Mesenchymal stem cell (in vitro differentiated cells and primary cell): ENCODE measurements around the gene BRINP1.

Experiments
- DNase-seq: peaks from one replicate; pipeline ENCODE4 v3.0.0-alpha.2; 2013
- H2AFZ ChIP-seq: one replicate; pipeline ENCODE4 v1.6.1; 2013; ENCODE audit warnings: low read depth, mild to moderate bottlenecking, control low read depth, inconsistent platforms, low read length, moderate library complexity
- H2AK5ac ChIP-seq: 2 replicates; pipeline ENCODE4 v1.6.1; 2013; ENCODE audit warnings: low read length, moderate library complexity, mild to moderate bottlenecking, inconsistent platforms; ENCODE audit not compliant: severe bottlenecking
- H2BK120ac ChIP-seq: one replicate; pipeline ENCODE4 v1.6.1; 2013; ENCODE audit warnings: low read depth, mild to moderate bottlenecking, inconsistent platforms, low read length, moderate library complexity
- H2BK12ac ChIP-seq, 2 experiments: one replicate each; pipeline ENCODE4 v1.6.1; 2013; ENCODE audit warnings: inconsistent platforms in 2 of 2, low read length in 2 of 2, mild to moderate bottlenecking in 2 of 2, moderate library complexity in 2 of 2, control low read depth in 1 of 2
- H2BK15ac ChIP-seq: one replicate; pipeline ENCODE4 v1.6.1; 2013; ENCODE audit warnings: mild to moderate bottlenecking, low read depth, inconsistent platforms; ENCODE audit not compliant: poor library complexity, severe bottlenecking
- H2BK5ac ChIP-seq: 2 replicates; pipeline ENCODE4 v1.6.1; 2013; ENCODE audit warnings: low read depth, mild to moderate bottlenecking, low read length, control low read depth, inconsistent platforms; ENCODE audit not compliant: poor library complexity, severe bottlenecking
- H3K14ac ChIP-seq, 2 experiments: one replicate each; pipeline ENCODE4 v1.6.1; 2013; ENCODE audit warnings: inconsistent platforms in 2 of 2, low read length in 2 of 2, control low read depth in 1 of 2, mild to moderate bottlenecking in 1 of 2, moderate library complexity in 1 of 2
- H3K18ac ChIP-seq, 2 experiments: one replicate each; pipeline ENCODE4 v1.6.1; 2013; ENCODE audit warnings: inconsistent platforms in 2 of 2, low read length in 2 of 2, control low read depth in 1 of 2, low read depth in 1 of 2, mild to moderate bottlenecking in 1 of 2
- H3K23ac ChIP-seq, 2 experiments: one replicate each; pipeline ENCODE4 v1.6.1; 2013; ENCODE audit warnings: inconsistent platforms in 2 of 2, low read length in 2 of 2, mild to moderate bottlenecking in 2 of 2, moderate library complexity in 2 of 2, control low read depth in 1 of 2
- H3K27ac ChIP-seq: 2 replicates; pipeline ENCODE4 v1.5.1; 2013; ENCODE audit warnings: mild to moderate bottlenecking, moderate library complexity, low read length, control low read depth, inconsistent platforms; ENCODE audit not compliant: poor library complexity, severe bottlenecking
- H3K27me3 ChIP-seq, 2 experiments: 2 replicates each; pipeline versions ENCODE4 v1.6.1 to v1.7.0; 2013; ENCODE audit warnings: low read length in 2 of 2, mild to moderate bottlenecking in 2 of 2, moderate library complexity in 2 of 2, control low read depth in 1 of 2, inconsistent platforms in 1 of 2; ENCODE audit not compliant: control insufficient read depth in 1 of 2, insufficient read depth in 1 of 2
- H3K36me3 ChIP-seq, 2 experiments: 2 replicates each; pipeline versions ENCODE4 v1.6.1 to v1.7.0; 2013; ENCODE audit warnings: low read length in 2 of 2, control low read depth in 1 of 2, inconsistent platforms in 1 of 2, low read depth in 1 of 2, mild to moderate bottlenecking in 1 of 2; ENCODE audit not compliant: insufficient read depth in 2 of 2, control insufficient read depth in 1 of 2
- H3K4ac ChIP-seq, 2 experiments: one replicate each; pipeline ENCODE4 v1.6.1; 2013; ENCODE audit warnings: inconsistent platforms in 2 of 2, low read length in 2 of 2, mild to moderate bottlenecking in 2 of 2, moderate library complexity in 2 of 2, control low read depth in 1 of 2, low read depth in 1 of 2
- H3K4me1 ChIP-seq: 2 replicates; pipeline ENCODE4 v1.6.1; 2013; ENCODE audit warnings: low read depth, low read length, control low read depth; ENCODE audit not compliant: control insufficient read depth, insufficient read depth
- H3K4me2 ChIP-seq: 2 replicates; pipeline ENCODE4 v1.6.1; 2013; ENCODE audit warnings: low read length, mild to moderate bottlenecking, inconsistent platforms; ENCODE audit not compliant: poor library complexity, severe bottlenecking
- H3K4me3 ChIP-seq, 2 experiments: 2 replicates each; pipeline versions ENCODE4 v1.5.1 to v1.7.0; 2013; ENCODE audit warnings: low read length in 2 of 2, mild to moderate bottlenecking in 2 of 2, control low read depth in 1 of 2, low read depth in 1 of 2; ENCODE audit not compliant: insufficient read depth in 1 of 2
- H3K79me1 ChIP-seq: replicated peaks from 2 replicates; pipeline ENCODE4 v1.6.1; 2013; ENCODE audit warnings: mild to moderate bottlenecking, control low read depth, low read length, inconsistent platforms; ENCODE audit not compliant: poor library complexity, severe bottlenecking
- H3K9ac ChIP-seq: 2 replicates; pipeline ENCODE4 v1.7.0; 2013; ENCODE audit warnings: mild to moderate bottlenecking, low read length, moderate library complexity
- H3K9me3 ChIP-seq: 2 replicates; pipeline ENCODE4 v1.7.0; 2013; ENCODE audit warnings: mild to moderate bottlenecking, low read length; ENCODE audit not compliant: control insufficient read depth
- H4K8ac ChIP-seq: one replicate; pipeline ENCODE4 v1.6.1; 2013; ENCODE audit warnings: inconsistent platforms, mild to moderate bottlenecking, low read length, moderate library complexity
- H4K91ac ChIP-seq: one replicate; pipeline ENCODE4 v1.6.1; 2013; ENCODE audit warnings: mild to moderate bottlenecking, low read length, inconsistent platforms
- WGBS: methylation state at CpG from one replicate; pipeline ENCODE4 v1.1.7; 2013; ENCODE audit warnings: mixed read lengths; 5-methylcytosine and 5-hydroxymethylcytosine counted together

BRINP1 gene

GRCh38 chr9:119255116-119255515 lies 114.1 kb downstream of the BRINP1 start:
- H3K4ac ChIP-seq, result no peak overlapping the region
- H4K91ac ChIP-seq, result no peak overlapping the region
- 61% methylated on average over 3 of the region's 3 CpGs for WGBS
- H3K4me1 ChIP-seq, result no peaks in the 10 kb centered on the region
- H3K18ac ChIP-seq, result no peak overlapping the region
- H2BK12ac ChIP-seq, result no peak overlapping the region
- H3K27me3 ChIP-seq, result no peaks in the 10 kb centered on the region
- H3K23ac ChIP-seq, result no peak overlapping the region
- H3K36me3 ChIP-seq, result no peaks in the 10 kb centered on the region
- no peak overlapping the region for H3K9ac ChIP-seq
- no peak overlapping the region for H2BK120ac ChIP-seq
- DNase-seq, result no peak
- H3K14ac ChIP-seq, result no peak overlapping the region
- H3K4me2 ChIP-seq, result no peak overlapping the region
- H3K79me1 ChIP-seq, result no peaks in the 10 kb centered on the region
- H3K9me3 ChIP-seq, result no peaks in the 10 kb centered on the region
- H2BK5ac ChIP-seq, result no peak overlapping the region
- no peak overlapping the region for H2AFZ ChIP-seq
- H3K4me3 ChIP-seq, result no peak overlapping the region
- no peak overlapping the region for H2BK15ac ChIP-seq
- H3K27ac ChIP-seq, result no peak overlapping the region
- no peak overlapping the region for H2AK5ac ChIP-seq
- H4K8ac ChIP-seq, result no peak overlapping the region

GRCh38 chr9:119252671-119253299 lies 116.5 kb downstream of the BRINP1 start:
- Histone ChIP-seq H2BK120ac (no peak overlapping the region), H3K4me2 (no peak overlapping the region), H2BK5ac (no peak overlapping the region), H3K36me3 (peaks cover 0 to 6% of the 10 kb centered on the region in 2 experiments), H3K79me1 (no peaks in the 10 kb centered on the region), H2BK15ac (no peak overlapping the region), H3K4me1 (no peaks in the 10 kb centered on the region), H3K4ac (no peak overlapping the region), H2AFZ (no peak overlapping the region), H3K4me3 (no peak overlapping the region), H3K23ac (no peak overlapping the region), H3K27me3 (no peaks in the 10 kb centered on the region), H2BK12ac (no peak overlapping the region), H3K9me3 (no peaks in the 10 kb centered on the region), H3K14ac (no peak overlapping the region), H3K18ac (no peak overlapping the region), H3K27ac (no peak overlapping the region), H3K9ac (no peak overlapping the region), H4K8ac (no peak overlapping the region), H2AK5ac (no peak overlapping the region), H4K91ac (no peak overlapping the region)
- WGBS, result 75% methylated on average over 3 of the region's 5 CpGs
- no peak for DNase-seq

GRCh38 chr9:119251936-119252335 lies 117.3 kb downstream of the BRINP1 start:
- Histone ChIP-seq H3K36me3 (peaks cover 0 to 9% of the 10 kb centered on the region in 2 experiments), H3K27me3 (no peaks in the 10 kb centered on the region), H3K79me1 (no peaks in the 10 kb centered on the region), H2BK5ac (no peak overlapping the region), H4K91ac (no peak overlapping the region), H2AK5ac (no peak overlapping the region), H3K4me1 (no peaks in the 10 kb centered on the region), H3K23ac (no peak overlapping the region), H4K8ac (no peak overlapping the region), H3K4ac (no peak overlapping the region), H2BK120ac (no peak overlapping the region), H3K14ac (no peak overlapping the region), H3K27ac (no peak overlapping the region), H2AFZ (no peak overlapping the region), H3K18ac (no peak overlapping the region), H3K4me2 (no peak overlapping the region), H3K9me3 (no peaks in the 10 kb centered on the region), H2BK15ac (no peak overlapping the region), H3K4me3 (no peak overlapping the region), H2BK12ac (no peak overlapping the region), H3K9ac (no peak overlapping the region)
- WGBS, result 63% methylated on average over 5 of the region's 5 CpGs
- DNase-seq, result no peak

- H3K4me3 ChIP-seq, result no peak overlapping the region
- H3K27ac ChIP-seq, result no peak overlapping the region
- H3K23ac ChIP-seq, result no peak overlapping the region
- no peak overlapping the region for H2BK120ac ChIP-seq
- no peak overlapping the region for H3K14ac ChIP-seq
- H3K4ac ChIP-seq, result no peak overlapping the region
- H3K18ac ChIP-seq, result no peak overlapping the region
- H2BK5ac ChIP-seq, result no peak overlapping the region
- H2AFZ ChIP-seq, result no peak overlapping the region
- no peak overlapping the region for H3K9ac ChIP-seq
- H2BK12ac ChIP-seq, result no peak overlapping the region
- DNase-seq, result no peak
- H3K4me2 ChIP-seq, result no peak overlapping the region
- no peaks in the 10 kb centered on the region for H3K79me1 ChIP-seq
- no peak overlapping the region for H4K8ac ChIP-seq
- no peak overlapping the region for H2AK5ac ChIP-seq
- no peak overlapping the region for H4K91ac ChIP-seq
- H3K9me3 ChIP-seq, result no peaks in the 10 kb centered on the region
- no peaks in the 10 kb centered on the region for H3K27me3 ChIP-seq
- no peak overlapping the region for H2BK15ac ChIP-seq
- WGBS, result 51% methylated on average over 4 of the region's 4 CpGs
- peaks cover 0 to 20% of the 10 kb centered on the region in 2 experiments for H3K36me3 ChIP-seq
- no peaks in the 10 kb centered on the region for H3K4me1 ChIP-seq
Observed at GRCh38 chr9:119250730-119251129, 118.5 kb downstream of the BRINP1 start.
